MM.1S (cell line): ENCODE results near the gene GRIK1.

Source experiments
- DNase-seq: peaks from one replicate; pipeline ENCODE4 v3.0.0-alpha.2; 2015
- H2AFZ ChIP-seq: fragments of 300-600 bp; sonication (generic); 2 replicates; pipeline ENCODE4 v1.6.0; 2016; ENCODE audit warnings: antibody characterized with exemption, low read length
- H3F3A ChIP-seq: fragments of 300-600 bp; sonication (generic); 2 replicates; pipeline ENCODE4 v1.6.1; 2016; ENCODE audit warnings: mild to moderate bottlenecking, antibody characterized with exemption, low read length, moderate library complexity, mixed read lengths; ENCODE audit not compliant: insufficient read depth
- H3K27ac ChIP-seq: fragments of 300-600 bp; sonication (generic); 2 replicates; pipeline ENCODE4 v1.5.1; 2016; ENCODE audit warnings: mild to moderate bottlenecking, low read length
- H3K27me3 ChIP-seq: fragments of 300-600 bp; sonication (generic); replicated peaks from 2 replicates; pipeline ENCODE4 v1.6.0; 2016; ENCODE audit warnings: low read length; ENCODE audit not compliant: insufficient read depth
- H3K36me3 ChIP-seq: fragments of 300-600 bp; sonication (generic); replicated peaks from 2 replicates; pipeline ENCODE4 v1.6.1; 2016; ENCODE audit warnings: mild to moderate bottlenecking, low read length, mixed read lengths; ENCODE audit not compliant: insufficient read depth
- H3K4me1 ChIP-seq: fragments of 300-600 bp; sonication (generic); 2 replicates; pipeline ENCODE4 v1.6.1; 2016; ENCODE audit warnings: low read length, mixed read lengths
- H3K4me2 ChIP-seq: fragments of 300-600 bp; sonication (generic); 2 replicates; pipeline ENCODE4 v1.6.0; 2016; ENCODE audit warnings: low read depth, low read length
- H3K4me3 ChIP-seq: fragments of 300-600 bp; sonication (generic); 2 replicates; pipeline ENCODE4 v1.5.1; 2016; ENCODE audit warnings: low read length, mixed read lengths
- H3K79me2 ChIP-seq: fragments of 300-600 bp; sonication (generic); 2 replicates; pipeline ENCODE4 v1.6.1; 2016; ENCODE audit warnings: mixed run types, low read length, mixed read lengths
- H3K9ac ChIP-seq: fragments of 300-600 bp; sonication (generic); 2 replicates; pipeline ENCODE4 v1.6.1; 2016; ENCODE audit warnings: low read length, mixed read lengths
- H3K9me2 ChIP-seq: fragments of 300-600 bp; sonication (generic); replicated peaks from 2 replicates; pipeline ENCODE4 v1.6.1; 2016; ENCODE audit warnings: mild to moderate bottlenecking, low read length, mixed read lengths; ENCODE audit not compliant: insufficient read depth
- H3K9me3 ChIP-seq: fragments of 300-600 bp; sonication (generic); replicated peaks from 2 replicates; pipeline ENCODE4 v1.6.1; 2016; ENCODE audit warnings: mild to moderate bottlenecking, low read length, mixed read lengths; ENCODE audit not compliant: insufficient read depth
- H4K20me1 ChIP-seq: fragments of 300-600 bp; sonication (generic); 2 replicates; pipeline ENCODE4 v1.6.1; 2016; ENCODE audit warnings: mild to moderate bottlenecking, low read length, moderate library complexity, mixed read lengths; ENCODE audit not compliant: insufficient read depth
- EZH2 ChIP-seq: fragments of 300-600 bp; sonication (generic); optimal IDR thresholded peaks from 2 replicates; pipeline ENCODE3; 2017; ENCODE audit warnings: low read depth, mild to moderate bottlenecking, antibody characterized with exemption, low read length, mixed read lengths
- EZH2phosphoT487 ChIP-seq: fragments of 300-600 bp; sonication (generic); IDR thresholded peaks from 2 replicates; pipeline ENCODE4 v1.6.1; 2018; ENCODE audit warnings: antibody characterized with exemption, low read length
- TF ChIP-seq, protein P1 (sequence below): fragments of 300-600 bp; sonication (generic); IDR thresholded peaks from 2 replicates; pipeline ENCODE4 v1.5.1; 2016; ENCODE audit warnings: antibody characterized with exemption, low read length, mixed read lengths

The GRIK1 gene

DNA sequence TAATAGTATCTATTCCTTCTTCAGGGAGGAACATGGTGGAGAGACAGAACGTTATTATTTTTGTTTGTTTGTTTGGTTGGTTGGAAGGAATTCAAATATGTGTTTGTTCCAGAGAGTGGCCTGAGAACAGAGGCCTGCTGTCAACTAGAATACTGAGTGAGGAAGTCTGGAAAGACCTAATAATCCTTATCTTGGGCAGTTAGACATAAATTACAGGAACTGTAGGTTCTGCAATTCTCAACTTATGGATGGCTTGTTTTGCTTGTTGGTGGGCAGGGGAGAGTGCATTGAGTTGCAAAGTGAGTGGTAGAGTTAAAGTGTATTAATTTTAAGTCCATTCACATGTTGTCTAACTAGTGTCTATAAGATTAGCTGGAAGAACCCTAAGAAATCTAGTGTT is 443.5 kb downstream of the GRIK1 start:
- Histone ChIP-seq H3K4me2 (no peak overlapping the region), H4K20me1 (no peaks in the 10 kb centered on the region), H3K27me3 (no peaks in the 10 kb centered on the region), H3K9me3 (no peaks in the 10 kb centered on the region), H3K4me3 (no peak overlapping the region), H3K79me2 (no peaks in the 10 kb centered on the region), H3K27ac (no peak overlapping the region), H3K9me2 (no peaks in the 10 kb centered on the region), H3K36me3 (no peaks in the 10 kb centered on the region), H3K9ac (no peak overlapping the region), H2AFZ (no peak overlapping the region), H3K4me1 (no peaks in the 10 kb centered on the region), H3F3A (no peaks in the 10 kb centered on the region)
- DNase-seq, result no peak
- TF ChIP-seq, protein P1, sequence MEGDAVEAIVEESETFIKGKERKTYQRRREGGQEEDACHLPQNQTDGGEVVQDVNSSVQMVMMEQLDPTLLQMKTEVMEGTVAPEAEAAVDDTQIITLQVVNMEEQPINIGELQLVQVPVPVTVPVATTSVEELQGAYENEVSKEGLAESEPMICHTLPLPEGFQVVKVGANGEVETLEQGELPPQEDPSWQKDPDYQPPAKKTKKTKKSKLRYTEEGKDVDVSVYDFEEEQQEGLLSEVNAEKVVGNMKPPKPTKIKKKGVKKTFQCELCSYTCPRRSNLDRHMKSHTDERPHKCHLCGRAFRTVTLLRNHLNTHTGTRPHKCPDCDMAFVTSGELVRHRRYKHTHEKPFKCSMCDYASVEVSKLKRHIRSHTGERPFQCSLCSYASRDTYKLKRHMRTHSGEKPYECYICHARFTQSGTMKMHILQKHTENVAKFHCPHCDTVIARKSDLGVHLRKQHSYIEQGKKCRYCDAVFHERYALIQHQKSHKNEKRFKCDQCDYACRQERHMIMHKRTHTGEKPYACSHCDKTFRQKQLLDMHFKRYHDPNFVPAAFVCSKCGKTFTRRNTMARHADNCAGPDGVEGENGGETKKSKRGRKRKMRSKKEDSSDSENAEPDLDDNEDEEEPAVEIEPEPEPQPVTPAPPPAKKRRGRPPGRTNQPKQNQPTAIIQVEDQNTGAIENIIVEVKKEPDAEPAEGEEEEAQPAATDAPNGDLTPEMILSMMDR, result no peak

DNA sequence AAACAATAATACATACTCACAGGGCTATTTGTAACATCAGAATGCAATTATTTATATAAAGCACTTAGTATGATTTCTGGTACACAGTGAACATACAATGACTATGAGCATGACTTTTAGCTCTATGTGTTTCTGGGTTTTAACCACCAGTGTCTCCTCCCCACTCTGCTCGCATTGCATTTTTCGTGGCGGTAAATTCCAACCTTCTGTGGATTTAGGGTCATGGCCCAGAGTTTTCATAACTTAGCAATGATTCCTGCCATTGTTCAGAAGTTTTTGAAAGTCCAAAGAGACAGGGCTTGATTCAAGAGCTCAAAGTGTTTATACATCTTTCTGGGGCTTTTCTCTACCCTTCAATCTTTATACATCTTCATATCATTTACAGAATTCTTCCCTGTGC is 449.8 kb downstream of the GRIK1 start:
- H3F3A ChIP-seq, result no peaks in the 10 kb centered on the region
- no peaks in the 10 kb centered on the region for H3K4me1 ChIP-seq
- H3K9me3 ChIP-seq, result no peaks in the 10 kb centered on the region
- TF ChIP-seq EZH2 (no peak), EZH2phosphoT487 (no peak)
- TF ChIP-seq, protein P1, result no peak
- H3K9ac ChIP-seq, result no peak overlapping the region
- H3K9me2 ChIP-seq, result no peaks in the 10 kb centered on the region
- H4K20me1 ChIP-seq, result no peaks in the 10 kb centered on the region
- H3K79me2 ChIP-seq, result no peaks in the 10 kb centered on the region
- no peak for DNase-seq
- no peak overlapping the region for H3K4me2 ChIP-seq
- H3K36me3 ChIP-seq, result no peaks in the 10 kb centered on the region
- no peak overlapping the region for H3K4me3 ChIP-seq
- no peak overlapping the region for H3K27ac ChIP-seq
- no peaks in the 10 kb centered on the region for H3K27me3 ChIP-seq
- no peak overlapping the region for H2AFZ ChIP-seq

DNA sequence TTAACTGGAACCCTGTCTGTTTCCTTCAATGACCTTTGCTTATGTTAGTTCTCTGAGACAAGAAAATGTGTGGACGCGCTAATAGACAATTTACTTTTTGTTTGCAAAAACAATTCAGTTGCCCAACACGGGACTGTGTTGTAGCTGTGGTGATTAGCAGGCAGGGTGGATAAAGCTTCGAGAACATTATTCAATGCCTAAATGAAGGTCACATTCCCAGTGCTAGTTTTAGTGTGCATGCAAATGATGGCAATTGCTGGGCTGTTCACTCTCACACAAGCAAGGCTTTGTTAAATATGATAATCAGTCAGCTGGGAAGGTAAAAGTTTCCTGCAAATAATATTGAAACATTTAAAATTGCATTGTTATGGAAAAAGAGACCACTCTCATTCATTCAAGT is 452.6 kb downstream of the GRIK1 start:
- TF ChIP-seq, protein P1, result no peak
- no peak for TF ChIP-seq EZH2phosphoT487
- TF ChIP-seq EZH2, result no peak
- Histone ChIP-seq H3K27ac (no peak overlapping the region), H3K27me3 (no peaks in the 10 kb centered on the region), H3K9ac (no peak overlapping the region), H3K9me3 (no peaks in the 10 kb centered on the region), H2AFZ (no peak overlapping the region), H3K4me2 (no peak overlapping the region), H3F3A (no peaks in the 10 kb centered on the region), H4K20me1 (no peaks in the 10 kb centered on the region), H3K79me2 (no peaks in the 10 kb centered on the region), H3K9me2 (no peaks in the 10 kb centered on the region), H3K36me3 (no peaks in the 10 kb centered on the region), H3K4me3 (no peak overlapping the region), H3K4me1 (no peaks in the 10 kb centered on the region)
- DNase-seq, result no peak
